GM12865 (cell line): Measurements from ENCODE around the gene VTCN1.

Experiments used
- DNase-seq: peaks from one replicate; pipeline ENCODE4 v3.0.0; 2010; ENCODE audit warnings: low read depth
- H3K4me3 ChIP-seq: 2 replicates; pipeline ENCODE4 v1.5.1; 2011; ENCODE audit warnings: mild to moderate bottlenecking, low read depth, low read length, control low read depth
- TF ChIP-seq, protein P1 (sequence below): IDR thresholded peaks from 2 replicates; pipeline ENCODE4 v1.5.1; 2011; ENCODE audit warnings: low read length, control low read depth, low read depth, inconsistent platforms; ENCODE audit not compliant: insufficient read depth; ENCODE audit errors: missing control alignments

Gene VTCN1

DNA sequence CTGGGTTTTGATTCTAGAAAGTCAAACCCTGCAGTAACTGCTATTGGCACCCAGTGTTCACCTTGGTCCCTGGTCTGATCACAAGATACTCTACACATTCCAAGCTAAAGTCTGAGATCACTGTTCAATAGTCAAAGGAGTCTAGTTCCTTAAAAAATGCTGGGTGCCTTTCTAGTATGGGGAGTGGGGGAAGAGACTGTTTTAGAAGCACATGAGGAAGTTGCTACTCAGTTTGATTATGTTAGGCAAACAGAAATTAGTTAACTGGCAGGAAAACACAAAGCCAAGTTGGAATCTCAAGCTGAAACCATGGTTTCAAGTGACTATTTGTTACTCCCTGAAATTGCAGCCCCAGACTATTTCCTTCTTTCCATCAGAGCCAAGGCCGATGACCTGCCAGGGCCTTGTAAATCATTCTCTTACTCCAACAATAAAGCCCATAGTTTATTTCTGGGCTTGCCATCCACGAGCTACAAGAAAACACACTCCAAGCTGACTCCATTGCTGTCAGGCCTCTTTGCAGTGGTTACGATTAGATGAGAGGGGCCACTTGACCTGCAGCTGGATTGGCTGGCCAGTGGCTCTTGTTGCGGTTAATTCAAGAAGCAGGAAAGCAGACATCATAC lies 21.1 kb upstream of the VTCN1 start:
- no peak for DNase-seq

DNA sequence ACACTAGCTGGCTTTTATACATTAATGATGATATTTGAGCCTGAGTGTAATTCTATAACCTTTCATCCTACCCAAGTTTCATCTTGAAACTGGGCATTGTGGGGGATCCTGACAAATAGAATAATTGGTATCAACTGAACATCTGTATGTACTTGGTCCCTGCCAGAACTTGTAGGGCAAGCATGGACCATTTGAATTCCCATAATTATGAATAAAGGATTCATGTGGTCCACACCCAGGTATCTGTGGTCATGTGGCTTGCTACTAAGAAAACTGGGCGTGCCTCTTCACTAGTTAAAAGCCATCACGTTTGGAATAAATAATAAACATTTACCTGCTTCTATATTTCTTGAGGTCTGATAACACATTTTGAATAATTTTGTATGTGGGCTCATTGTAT lies 20.6 kb upstream of the VTCN1 start:
- TF ChIP-seq, protein P1, sequence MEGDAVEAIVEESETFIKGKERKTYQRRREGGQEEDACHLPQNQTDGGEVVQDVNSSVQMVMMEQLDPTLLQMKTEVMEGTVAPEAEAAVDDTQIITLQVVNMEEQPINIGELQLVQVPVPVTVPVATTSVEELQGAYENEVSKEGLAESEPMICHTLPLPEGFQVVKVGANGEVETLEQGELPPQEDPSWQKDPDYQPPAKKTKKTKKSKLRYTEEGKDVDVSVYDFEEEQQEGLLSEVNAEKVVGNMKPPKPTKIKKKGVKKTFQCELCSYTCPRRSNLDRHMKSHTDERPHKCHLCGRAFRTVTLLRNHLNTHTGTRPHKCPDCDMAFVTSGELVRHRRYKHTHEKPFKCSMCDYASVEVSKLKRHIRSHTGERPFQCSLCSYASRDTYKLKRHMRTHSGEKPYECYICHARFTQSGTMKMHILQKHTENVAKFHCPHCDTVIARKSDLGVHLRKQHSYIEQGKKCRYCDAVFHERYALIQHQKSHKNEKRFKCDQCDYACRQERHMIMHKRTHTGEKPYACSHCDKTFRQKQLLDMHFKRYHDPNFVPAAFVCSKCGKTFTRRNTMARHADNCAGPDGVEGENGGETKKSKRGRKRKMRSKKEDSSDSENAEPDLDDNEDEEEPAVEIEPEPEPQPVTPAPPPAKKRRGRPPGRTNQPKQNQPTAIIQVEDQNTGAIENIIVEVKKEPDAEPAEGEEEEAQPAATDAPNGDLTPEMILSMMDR: no peak
- no peak for DNase-seq
- no peak overlapping the region for H3K4me3 ChIP-seq

More for the DNA sequence above, 21.1 kb upstream of the VTCN1 start:
- TF ChIP-seq, protein P1: no peak
- H3K4me3 ChIP-seq: no peak overlapping the region

DNA sequence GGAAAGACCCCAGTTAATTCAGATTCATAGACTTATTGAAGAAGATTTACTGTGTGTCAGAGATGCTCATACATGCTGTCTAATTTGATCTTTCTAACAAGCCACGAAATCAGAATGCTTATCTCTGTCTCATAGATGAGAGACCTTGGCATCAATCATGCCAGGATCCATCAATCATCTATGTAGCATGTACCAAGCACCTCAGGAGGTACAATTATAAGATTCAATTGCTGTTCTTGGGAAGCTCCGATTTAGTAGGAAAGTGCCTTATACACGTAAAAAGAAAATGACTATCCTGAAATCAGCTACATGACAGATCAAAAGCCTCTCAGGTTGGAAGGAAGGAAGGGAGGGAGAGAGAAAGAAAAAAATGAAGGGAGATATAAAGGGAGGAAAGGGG lies 18.5 kb upstream of the VTCN1 start:
- H3K4me3 ChIP-seq: no peak overlapping the region
- no peak for DNase-seq
- TF ChIP-seq, protein P1: no peak

DNA sequence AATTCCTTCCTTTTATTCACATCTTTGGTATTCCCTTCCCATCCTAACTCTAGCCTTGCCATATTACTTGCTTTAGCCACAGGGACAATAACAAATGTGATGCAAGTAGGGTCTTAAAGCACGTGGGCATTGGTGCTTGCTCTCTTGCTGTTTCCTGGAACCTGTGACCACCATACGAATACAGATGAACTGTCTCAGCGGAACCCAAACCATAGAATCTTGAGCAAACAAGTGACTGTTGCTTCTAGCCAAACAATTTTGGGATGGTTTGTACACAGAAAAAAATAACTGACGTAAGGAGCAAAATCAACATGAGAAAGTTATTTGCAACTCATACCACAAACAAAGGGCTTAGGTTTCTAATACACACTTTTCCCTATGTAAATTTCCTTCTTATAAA lies 15.2 kb upstream of the VTCN1 start:
- H3K4me3 ChIP-seq: no peak overlapping the region
- DNase-seq: no peak
- TF ChIP-seq, protein P1: no peak

DNA sequence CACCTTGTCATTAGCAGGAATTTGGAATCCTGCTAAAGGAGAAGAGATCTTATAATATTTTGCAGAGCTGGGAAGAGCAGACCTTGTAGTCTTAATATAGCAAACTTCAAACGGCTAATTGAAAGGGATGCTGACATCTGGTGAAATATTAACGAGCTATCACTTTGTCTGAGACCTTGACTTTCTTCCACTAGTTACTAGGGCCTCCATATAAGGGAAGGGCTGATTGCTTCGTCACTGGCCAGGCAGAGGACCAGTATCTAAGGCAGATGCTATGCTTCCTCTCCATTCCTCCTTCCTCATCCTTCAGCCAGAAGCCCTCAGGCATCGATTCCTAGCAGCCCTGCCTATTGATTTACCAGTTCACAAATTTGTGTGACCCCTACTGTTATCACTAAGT lies 6.0 kb upstream of the VTCN1 start:
- TF ChIP-seq, protein P1: no peak
- DNase-seq: no peak
- no peak overlapping the region for H3K4me3 ChIP-seq

DNA sequence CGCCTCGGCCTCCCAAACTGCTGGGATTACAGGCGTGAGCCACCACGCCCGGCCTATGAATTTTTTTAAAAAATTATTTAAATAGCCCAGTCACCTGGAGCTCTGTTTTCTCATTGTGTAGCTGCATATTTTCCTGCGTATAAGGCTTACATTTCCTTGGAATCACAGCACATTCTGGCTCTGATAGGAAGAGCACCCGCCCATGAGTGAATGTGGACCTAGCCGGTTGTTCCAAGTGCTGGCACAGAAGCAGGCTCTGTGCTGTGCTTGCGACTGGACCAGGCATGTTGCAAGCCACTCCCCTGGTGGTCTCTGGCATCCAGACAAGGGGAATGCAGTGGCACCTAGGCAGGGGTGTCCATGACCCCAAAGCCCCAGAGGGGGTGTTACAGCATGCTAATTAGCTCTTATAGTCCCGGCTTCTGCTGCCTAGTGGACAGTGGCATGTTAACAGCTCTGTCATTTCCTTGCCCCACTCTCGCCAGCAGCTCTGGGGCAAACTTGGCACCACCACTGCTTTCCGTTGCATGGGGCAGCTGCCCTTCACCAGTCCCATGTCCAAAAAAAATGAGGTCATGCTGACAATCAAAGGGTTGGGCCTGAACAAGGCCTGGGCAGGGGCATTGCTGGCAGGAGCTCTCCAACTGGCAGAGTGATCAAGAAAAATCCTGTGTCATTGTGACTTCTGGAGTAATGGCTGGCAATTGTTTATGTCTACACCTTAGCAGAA lies 5.2 kb upstream of the VTCN1 start:
- no peak for DNase-seq
- TF ChIP-seq, protein P1: no peak
- no peak overlapping the region for H3K4me3 ChIP-seq
